Left colon (tissue), 2 donors: Measurements from ENCODE around the gene DGCR8. TPM values are rescaled to one million over a fixed set of nuclear protein-coding genes. Genes with fewer than 3 reads are reported as not detected.
"Not testable (repeated sequence)": the region's sequence is repeated elsewhere in the genome, so short reads cannot be mapped to it uniquely, and the experiment has no call there.

ENCODE experiments used
- ATAC-seq: fragments of 200-7000 bp; cut with Tn5 transposase; one replicate; pipeline ENCODE4 v1.9.1; 2020; ENCODE audit warnings: mild to moderate bottlenecking, moderate library complexity
- DNase-seq, 2 donors: peaks; one replicate each; pipeline ENCODE4 v3.0.0-alpha.2; 2020
- intact Hi-C, 2 donors: fragments of 100-400 bp; cut with DNase I in 1 of 2; cut with micrococcal nuclease in 1 of 2; formaldehyde crosslinking; loops; one replicate each; pipeline versions ENCODE4 v1.11.2 to v1.14.0; 2022; cut with DNase I, micrococcal nuclease
- microRNA-seq, 2 donors: library from miRNA; unstranded; fragments of <30 nt; microRNA quantifications; one replicate each; pipeline versions ENCODE4 v1.1.0 to v1.2.0, GENCODE V29; 2020
- total RNA-seq, 2 donors: library from RNA; stranded (reverse); fragmentation: NEBNext Ultra II Directional; extraction: Animal tissue kit (Norgen Biotek cat#: 25700); gene quantifications; one replicate each; pipeline ENCODE4 v1.2.1, GENCODE V29; 2021
- donor health status: DM: no; HTN: no; CAD: no.
- donor health status: DM: yes; HTN: yes; CAD: no.

Gene DGCR8
- total RNA-seq, 2 donors from 2014 or later = 32.7 to 46.8 TPM

GRCh38 chr22:20156042-20156389 is 76.0 kb downstream of the DGCR8 start:
- intact Hi-C loops = loop anchor here (5.0 kb wide), 3 partner anchors 111 to 131 kb away; partner anchors contain the start of gene RTN4R (in 1 of the 2)
- no peak for ATAC-seq
- no peak for DNase-seq

GRCh38 chr22:20156611-20157429 is 76.8 kb downstream of the DGCR8 start:
- DNase-seq = peak; percentile 51 to 90
- intact Hi-C loops = loop anchor here (5.0 kb wide), 3 partner anchors 110 to 130 kb away; partner anchors contain the start of gene RTN4R (in 1 of the 2)
- peak; percentile 66 for ATAC-seq

- intact Hi-C loops = loop anchor here (5.0 kb wide), 3 partner anchors 110 to 130 kb away; partner anchors contain the start of gene RTN4R (in 1 of the 2)
- no peak for ATAC-seq
- DNase-seq = no peak
These were observed 77.6 kb downstream of the DGCR8 start for GRCh38 chr22:20157430-20158183.

GRCh38 chr22:20158391-20159036 is 78.5 kb downstream of the DGCR8 start:
- no peak for ATAC-seq
- intact Hi-C loops = loop anchor here (5.0 kb wide), 3 partner anchors 109 to 129 kb away; partner anchors contain the start of gene RTN4R (in 1 of the 2)
- DNase-seq = no peak

- intact Hi-C loops = loop anchor here (5.0 kb wide), 3 partner anchors 108 to 128 kb away; partner anchors contain the start of gene RTN4R (in 1 of the 2)
- no peak for ATAC-seq
- DNase-seq = no peak
These were observed 79.0 kb downstream of the DGCR8 start for GRCh38 chr22:20159076-20159475.

- intact Hi-C loops = loop anchor here (5.0 kb wide), 3 partner anchors 108 to 128 kb away; partner anchors contain the start of gene RTN4R (in 1 of the 2)
- DNase-seq, ATAC-seq: not testable (repeated sequence)
These were observed 79.5 kb downstream of the DGCR8 start for GRCh38 chr22:20159531-20159930.

GRCh38 chr22:20160041-20160440 is 80.0 kb downstream of the DGCR8 start:
- intact Hi-C loops = no loop called here
- DNase-seq = no peak
- no peak for ATAC-seq

Small RNA genes within 50 kb of the gene (microRNA-seq; reads per million reads assigned to microRNA genes)
- gene MIR185 (239 to 902 reads per million in 2 donors), gene MIR6816 (0 reads per million in 2 donors)

Other genes with a start within 250 kb of the DGCR8 start
- gene GNB1L, start 225.4 kb upstream of the DGCR8 start, total RNA-seq = 1 to 10 TPM; 3.3 to 4.6 TPM
- 1 to 10 TPM; 8.2 to 9.0 TPM for gene RTL10, start 225.4 kb upstream of the DGCR8 start, total RNA-seq
- gene COMT, start 138.5 kb upstream of the DGCR8 start, total RNA-seq = 10 to 100 TPM; 58.2 to 71.3 TPM
- 10 to 100 TPM; 18.2 to 21.5 TPM for gene TXNRD2, start 138.4 kb upstream of the DGCR8 start, total RNA-seq
- gene ARVCF, start 63.4 kb upstream of the DGCR8 start, total RNA-seq = 10 to 100 TPM; 12.2 to 13.0 TPM
- gene TANGO2, start 59.1 kb upstream of the DGCR8 start, total RNA-seq = 10 to 100 TPM; 28.7 to 29.9 TPM
- gene RANBP1, start 35.9 kb downstream of the DGCR8 start, total RNA-seq = 10 to 100 TPM; 57.2 to 80.3 TPM
- 10 to 100 TPM; 33.3 to 36.4 TPM for gene TRMT2A, start 37.0 kb downstream of the DGCR8 start, total RNA-seq
- 10 to 100 TPM; 36.9 to 37.0 TPM for gene ZDHHC8, start 51.6 kb downstream of the DGCR8 start, total RNA-seq
- gene CCDC188, start 70.8 kb downstream of the DGCR8 start, total RNA-seq = 1 to 10 TPM in 1 of 2 donors, under 1 TPM in 1; 0.58 to 1.5 TPM
- 1 to 10 TPM; 4.0 to 6.5 TPM for gene RTN4R, start 188.1 kb downstream of the DGCR8 start, total RNA-seq
- gene DGCR6L, start 239.8 kb downstream of the DGCR8 start, total RNA-seq = 10 to 100 TPM; 25.7 to 26.1 TPM